NCI-H774 (cell line): ENCODE results near the gene DIPK1A.
A peak's percentile ranks its signal among the peaks of the same experiment; 100 is the strongest.

Source experiments
- DNase-seq: peaks from one replicate; lab custom pipeline; 2025; lab: John Stamatoyannopoulos, UW

Gene DIPK1A

GRCh38 chr1:92961131-92961895 is at the start of gene DIPK1A:
Gene DIPK1A (minus strand): TSS chr1:92961462. CDS start chr1:92961429, 33 bp downstream.
- DNase-seq = peak; percentile 75

GRCh38 chr1:93007941-93008577 is 46.8 kb upstream of the DIPK1A start:
- DNase-seq = no peak

GRCh38 chr1:93005252-93005598 is 44.0 kb upstream of the DIPK1A start:
- no peak for DNase-seq

- DNase-seq = no peak
These were observed 43.4 kb upstream of the DIPK1A start for GRCh38 chr1:93004566-93005251.

- DNase-seq = no peak
These were observed 42.7 kb upstream of the DIPK1A start for GRCh38 chr1:93003981-93004380.

GRCh38 chr1:93002781-93003180 is 41.5 kb upstream of the DIPK1A start:
- no peak for DNase-seq

- no peak for DNase-seq
These were observed 40.6 kb upstream of the DIPK1A start for GRCh38 chr1:93001893-93002292.

GRCh38 chr1:93000751-93001175 is 39.5 kb upstream of the DIPK1A start:
- no peak for DNase-seq

- DNase-seq = no peak
These were observed 39.0 kb upstream of the DIPK1A start for GRCh38 chr1:93000291-93000690.

GRCh38 chr1:92998821-92999220 is 37.6 kb upstream of the DIPK1A start:
- no peak for DNase-seq

- no peak for DNase-seq
These were observed 34.5 kb upstream of the DIPK1A start for GRCh38 chr1:92995441-92996430.

GRCh38 chr1:92994105-92994712 is 32.9 kb upstream of the DIPK1A start:
- peak; percentile 72 for DNase-seq

- DNase-seq = no peak
These were observed 32.3 kb upstream of the DIPK1A start for GRCh38 chr1:92993581-92993980.

- DNase-seq = no peak
These were observed 31.6 kb upstream of the DIPK1A start for GRCh38 chr1:92992877-92993276.

- DNase-seq = no peak
These were observed 30.8 kb upstream of the DIPK1A start for GRCh38 chr1:92992054-92992453.

GRCh38 chr1:92990828-92991227 is 29.6 kb upstream of the DIPK1A start:
- no peak for DNase-seq

GRCh38 chr1:92989936-92990583 is 28.8 kb upstream of the DIPK1A start:
- DNase-seq = no peak

GRCh38 chr1:92989253-92989652 is 28.0 kb upstream of the DIPK1A start:
- no peak for DNase-seq

- DNase-seq = no peak
These were observed 26.2 kb upstream of the DIPK1A start for GRCh38 chr1:92987462-92987861.

GRCh38 chr1:92985101-92985500 is 23.8 kb upstream of the DIPK1A start:
- DNase-seq = no peak
